Central memory CD8-positive, alpha-beta T cell (primary cell): ENCODE measurements around the gene SUZ12.
"Not testable (repeated sequence)": the region's sequence is repeated elsewhere in the genome, so short reads cannot be mapped to it uniquely, and the experiment has no call there.

Experiments
- ATAC-seq: fragments of 150-1000 bp; cut with Tn5 transposase; replicated peaks from 2 replicates; pipeline ENCODE4 v1.10.0; 2022; ENCODE audit warnings: mild to moderate bottlenecking, moderate FRiP score, moderate number of reproducible peaks; ENCODE audit not compliant: poor library complexity, severe bottlenecking; ENCODE audit errors: extremely low read depth
- DNase-seq, 2 donors: peaks; one replicate each; pipeline ENCODE4 v3.0.0; 2021; ENCODE audit warnings: low spot score in 2 of 2
- H3K27ac Mint-ChIP-seq: one replicate; pipeline ENCODE4 v1.8.0; 2022; ENCODE audit warnings: low read depth, mild to moderate bottlenecking, moderate library complexity, mixed read lengths
- H3K27me3 Mint-ChIP-seq: one replicate; pipeline ENCODE4 v1.8.0; 2022; ENCODE audit warnings: mixed read lengths
- H3K36me3 Mint-ChIP-seq: one replicate; pipeline ENCODE4 v1.8.0; 2022; ENCODE audit warnings: mild to moderate bottlenecking, moderate library complexity, mixed read lengths; ENCODE audit not compliant: insufficient read depth
- H3K4me1 Mint-ChIP-seq: one replicate; pipeline ENCODE4 v1.8.0; 2022; ENCODE audit warnings: mixed read lengths
- H3K4me3 Mint-ChIP-seq: one replicate; pipeline ENCODE4 v1.8.0; 2022; ENCODE audit warnings: mild to moderate bottlenecking, moderate library complexity, mixed read lengths
- H3K9me3 Mint-ChIP-seq: one replicate; pipeline ENCODE4 v1.8.0; 2022; ENCODE audit warnings: mixed read lengths

SUZ12 gene

GRCh38 chr17:32021615-32021955, 84.8 kb downstream of the SUZ12 start:
- Mint-ChIP-seq H3K27ac (no peak overlapping the region), H3K4me3 (no peak overlapping the region), H3K4me1 (peaks cover 11% of the 10 kb centered on the region), H3K9me3 (no peaks in the 10 kb centered on the region), H3K27me3 (no peaks in the 10 kb centered on the region), H3K36me3 (peaks cover 36% of the 10 kb centered on the region)
- no peak for DNase-seq
- no peak for ATAC-seq

GRCh38 chr17:32022554-32022953, 85.7 kb downstream of the SUZ12 start:
- not testable (repeated sequence) for H3K27me3 Mint-ChIP-seq
- H3K4me1 Mint-ChIP-seq = peaks cover 11% of the 10 kb centered on the region

GRCh38 chr17:32027271-32027670, 90.5 kb downstream of the SUZ12 start:
- not testable (repeated sequence) for DNase-seq, H3K27me3 Mint-ChIP-seq, H3K4me3 Mint-ChIP-seq, ATAC-seq, H3K4me1 Mint-ChIP-seq, H3K27ac Mint-ChIP-seq, H3K9me3 Mint-ChIP-seq
- peaks cover 21% of the 10 kb centered on the region for H3K36me3 Mint-ChIP-seq

More at GRCh38 chr17:32022554-32022953, 85.7 kb downstream of the SUZ12 start:
- ATAC-seq, H3K27ac Mint-ChIP-seq, H3K9me3 Mint-ChIP-seq, DNase-seq, H3K4me3 Mint-ChIP-seq: not testable (repeated sequence)
- peaks cover 36% of the 10 kb centered on the region for H3K36me3 Mint-ChIP-seq

GRCh38 chr17:32033223-32033622, 96.4 kb downstream of the SUZ12 start:
- Mint-ChIP-seq H3K27ac (no peak overlapping the region), H3K27me3 (no peaks in the 10 kb centered on the region), H3K4me1 (no peaks in the 10 kb centered on the region), H3K36me3 (peaks cover 37% of the 10 kb centered on the region), H3K9me3 (no peaks in the 10 kb centered on the region), H3K4me3 (no peak overlapping the region)
- no peak for DNase-seq
- ATAC-seq = no peak

GRCh38 chr17:32033812-32034211, 97.0 kb downstream of the SUZ12 start:
- not testable (repeated sequence) for H3K27ac Mint-ChIP-seq, H3K9me3 Mint-ChIP-seq, H3K4me3 Mint-ChIP-seq, ATAC-seq, H3K4me1 Mint-ChIP-seq, DNase-seq, H3K27me3 Mint-ChIP-seq
- peaks cover 40% of the 10 kb centered on the region for H3K36me3 Mint-ChIP-seq

- H3K4me3 Mint-ChIP-seq, H3K27ac Mint-ChIP-seq, H3K9me3 Mint-ChIP-seq, H3K4me1 Mint-ChIP-seq, ATAC-seq, DNase-seq, H3K27me3 Mint-ChIP-seq: not testable (repeated sequence)
- H3K36me3 Mint-ChIP-seq = peaks cover 35% of the 10 kb centered on the region
Measured at GRCh38 chr17:32040246-32040645, 103.4 kb downstream of the SUZ12 start.

GRCh38 chr17:32041306-32041875, 104.6 kb downstream of the SUZ12 start:
- peaks cover 25% of the 10 kb centered on the region for H3K36me3 Mint-ChIP-seq
- H3K4me3 Mint-ChIP-seq, ATAC-seq, H3K4me1 Mint-ChIP-seq, H3K27me3 Mint-ChIP-seq, H3K27ac Mint-ChIP-seq, DNase-seq, H3K9me3 Mint-ChIP-seq: not testable (repeated sequence)

GRCh38 chr17:32042266-32042665, 105.5 kb downstream of the SUZ12 start:
- H3K4me1 Mint-ChIP-seq, H3K27ac Mint-ChIP-seq, H3K27me3 Mint-ChIP-seq, H3K9me3 Mint-ChIP-seq, H3K4me3 Mint-ChIP-seq, DNase-seq, ATAC-seq: not testable (repeated sequence)
- peaks cover 16% of the 10 kb centered on the region for H3K36me3 Mint-ChIP-seq

- DNase-seq, H3K4me1 Mint-ChIP-seq, H3K4me3 Mint-ChIP-seq, ATAC-seq, H3K27me3 Mint-ChIP-seq, H3K9me3 Mint-ChIP-seq, H3K27ac Mint-ChIP-seq: not testable (repeated sequence)
- H3K36me3 Mint-ChIP-seq = peaks cover 15% of the 10 kb centered on the region
Measured at GRCh38 chr17:32045611-32046010, 108.8 kb downstream of the SUZ12 start.

- not testable (repeated sequence) for ATAC-seq, DNase-seq, H3K9me3 Mint-ChIP-seq, H3K4me3 Mint-ChIP-seq, H3K4me1 Mint-ChIP-seq, H3K27me3 Mint-ChIP-seq, H3K27ac Mint-ChIP-seq
- peaks cover 15% of the 10 kb centered on the region for H3K36me3 Mint-ChIP-seq
Measured at GRCh38 chr17:32047663-32048062, 110.9 kb downstream of the SUZ12 start.
